Central memory CD4-positive, alpha-beta T cell (primary cell): ENCODE data around the gene MTFR2.

ENCODE experiments used
- DNase-seq: peaks from one replicate; pipeline ENCODE4 v3.0.0; 2022

The MTFR2 gene

GRCh38 chr6:136181512-136181833 is 68.6 kb downstream of the MTFR2 start:
- DNase-seq, result no peak
